ENCODE measurements around the gene USP6NL.
"Not testable (repeated sequence)": the region's sequence is repeated elsewhere in the genome, so short reads cannot be mapped to it uniquely, and the experiment has no call there.

Gene USP6NL

GRCh38 chr10:11639849-11640764 is 28.7 kb upstream of the USP6NL start:
- H3K4me3 ChIP-seq (ENCODE audit: low read length in 2 of 2), result no peak overlapping the region
- H3K36me3 ChIP-seq (ENCODE audit: control insufficient read depth in 2 of 2, insufficient read depth in 2 of 2, low read length in 2 of 2), result no peaks in the 10 kb centered on the region
- H3K27ac ChIP-seq (ENCODE audit: low read depth in 2 of 2, low read length in 2 of 2), result no peak overlapping the region
- no peaks in the 10 kb centered on the region for H3K27me3 ChIP-seq (ENCODE audit: control insufficient read depth in 2 of 2, insufficient read depth in 2 of 2, low read length in 2 of 2)
- no peaks in the 10 kb centered on the region for H3K4me1 ChIP-seq (ENCODE audit: control insufficient read depth in 2 of 2, insufficient read depth in 2 of 2, low read length in 2 of 2)
- H3K9ac ChIP-seq (ENCODE audit: low read depth in 1 of 2, low read length in 2 of 2), result no peak overlapping the region
- no peaks in the 10 kb centered on the region for H3K9me3 ChIP-seq (ENCODE audit: control insufficient read depth in 2 of 2, low read length in 2 of 2)

GRCh38 chr10:11639362-11639761 is 27.9 kb upstream of the USP6NL start:
- Histone ChIP-seq H3K9me3 (ENCODE audit: control insufficient read depth in 2 of 2, low read length in 2 of 2) (no peaks in the 10 kb centered on the region), H3K27me3 (ENCODE audit: control insufficient read depth in 2 of 2, insufficient read depth in 2 of 2, low read length in 2 of 2) (no peaks in the 10 kb centered on the region), H3K27ac (ENCODE audit: low read depth in 2 of 2, low read length in 2 of 2) (no peak overlapping the region), H3K36me3 (ENCODE audit: control insufficient read depth in 2 of 2, insufficient read depth in 2 of 2, low read length in 2 of 2) (no peaks in the 10 kb centered on the region), H3K4me1 (ENCODE audit: control insufficient read depth in 2 of 2, insufficient read depth in 2 of 2, low read length in 2 of 2) (no peaks in the 10 kb centered on the region), H3K9ac (ENCODE audit: low read depth in 1 of 2, low read length in 2 of 2) (no peak overlapping the region), H3K4me3 (ENCODE audit: low read length in 2 of 2) (no peak overlapping the region)

- H3K4me1 ChIP-seq (ENCODE audit: control insufficient read depth in 2 of 2, insufficient read depth in 2 of 2, low read length in 2 of 2), result no peaks in the 10 kb centered on the region
- H3K9me3 ChIP-seq (ENCODE audit: control insufficient read depth in 2 of 2, low read length in 2 of 2), result no peaks in the 10 kb centered on the region
These were observed 26.7 kb upstream of the USP6NL start for GRCh38 chr10:11638055-11638698.

GRCh38 chr10:11636697-11637303 is 25.4 kb upstream of the USP6NL start:
- Histone ChIP-seq H3K27me3 (ENCODE audit: control insufficient read depth in 2 of 2, insufficient read depth in 2 of 2, low read length in 2 of 2) (no peaks in the 10 kb centered on the region), H3K4me3 (ENCODE audit: low read length in 2 of 2) (no peak overlapping the region), H3K4me1 (ENCODE audit: control insufficient read depth in 2 of 2, insufficient read depth in 2 of 2, low read length in 2 of 2) (no peaks in the 10 kb centered on the region), H3K9ac (ENCODE audit: low read depth in 1 of 2, low read length in 2 of 2) (no peak overlapping the region), H3K27ac (ENCODE audit: low read depth in 2 of 2, low read length in 2 of 2) (no peak overlapping the region), H3K36me3 (ENCODE audit: control insufficient read depth in 2 of 2, insufficient read depth in 2 of 2, low read length in 2 of 2) (no peaks in the 10 kb centered on the region), H3K9me3 (ENCODE audit: control insufficient read depth in 2 of 2, low read length in 2 of 2) (no peaks in the 10 kb centered on the region)

More at GRCh38 chr10:11638055-11638698, 26.7 kb upstream of the USP6NL start:
- no peaks in the 10 kb centered on the region for H3K36me3 ChIP-seq (ENCODE audit: control insufficient read depth in 2 of 2, insufficient read depth in 2 of 2, low read length in 2 of 2)
- no peak overlapping the region for H3K27ac ChIP-seq (ENCODE audit: low read depth in 2 of 2, low read length in 2 of 2)
- H3K9ac ChIP-seq (ENCODE audit: low read depth in 1 of 2, low read length in 2 of 2), result no peak overlapping the region
- no peaks in the 10 kb centered on the region for H3K27me3 ChIP-seq (ENCODE audit: control insufficient read depth in 2 of 2, insufficient read depth in 2 of 2, low read length in 2 of 2)
- H3K4me3 ChIP-seq (ENCODE audit: low read length in 2 of 2), result no peak overlapping the region

- no peaks in the 10 kb centered on the region for H3K27me3 ChIP-seq (ENCODE audit: control insufficient read depth in 2 of 2, insufficient read depth in 2 of 2, low read length in 2 of 2)
- no peaks in the 10 kb centered on the region for H3K9me3 ChIP-seq (ENCODE audit: control insufficient read depth in 2 of 2, low read length in 2 of 2)
- H3K27ac ChIP-seq (ENCODE audit: low read depth in 2 of 2, low read length in 2 of 2), result no peak overlapping the region
- H3K4me1 ChIP-seq (ENCODE audit: control insufficient read depth in 2 of 2, insufficient read depth in 2 of 2, low read length in 2 of 2), result no peaks in the 10 kb centered on the region
- no peak overlapping the region for H3K9ac ChIP-seq (ENCODE audit: low read depth in 1 of 2, low read length in 2 of 2)
- H3K4me3 ChIP-seq (ENCODE audit: low read length in 2 of 2), result no peak overlapping the region
- H3K36me3 ChIP-seq (ENCODE audit: control insufficient read depth in 2 of 2, insufficient read depth in 2 of 2, low read length in 2 of 2), result no peaks in the 10 kb centered on the region
These were observed 20.6 kb upstream of the USP6NL start for GRCh38 chr10:11631890-11632587.

GRCh38 chr10:11631291-11631690 is 19.8 kb upstream of the USP6NL start:
- Histone ChIP-seq H3K9ac (ENCODE audit: low read depth in 1 of 2, low read length in 2 of 2) (no peak overlapping the region), H3K36me3 (ENCODE audit: control insufficient read depth in 2 of 2, insufficient read depth in 2 of 2, low read length in 2 of 2) (no peaks in the 10 kb centered on the region), H3K9me3 (ENCODE audit: control insufficient read depth in 2 of 2, low read length in 2 of 2) (no peaks in the 10 kb centered on the region), H3K4me1 (ENCODE audit: control insufficient read depth in 2 of 2, insufficient read depth in 2 of 2, low read length in 2 of 2) (no peaks in the 10 kb centered on the region), H3K27ac (ENCODE audit: low read depth in 2 of 2, low read length in 2 of 2) (no peak overlapping the region), H3K27me3 (ENCODE audit: control insufficient read depth in 2 of 2, insufficient read depth in 2 of 2, low read length in 2 of 2) (no peaks in the 10 kb centered on the region), H3K4me3 (ENCODE audit: low read length in 2 of 2) (no peak overlapping the region)

GRCh38 chr10:11629731-11630130 is 18.3 kb upstream of the USP6NL start:
- H3K4me3 ChIP-seq (ENCODE audit: low read length in 2 of 2), result no peak overlapping the region
- H3K9ac ChIP-seq (ENCODE audit: low read depth in 1 of 2, low read length in 2 of 2), result no peak overlapping the region
- H3K27me3 ChIP-seq (ENCODE audit: control insufficient read depth in 2 of 2, insufficient read depth in 2 of 2, low read length in 2 of 2), result no peaks in the 10 kb centered on the region
- no peaks in the 10 kb centered on the region for H3K36me3 ChIP-seq (ENCODE audit: control insufficient read depth in 2 of 2, insufficient read depth in 2 of 2, low read length in 2 of 2)
- peaks cover 0 to 2% of the 10 kb centered on the region in 2 donors for H3K4me1 ChIP-seq (ENCODE audit: control insufficient read depth in 2 of 2, insufficient read depth in 2 of 2, low read length in 2 of 2)
- H3K27ac ChIP-seq (ENCODE audit: low read depth in 2 of 2, low read length in 2 of 2), result no peak overlapping the region
- no peaks in the 10 kb centered on the region for H3K9me3 ChIP-seq (ENCODE audit: control insufficient read depth in 2 of 2, low read length in 2 of 2)

- not testable (repeated sequence) for H3K4me1 ChIP-seq (ENCODE audit: control insufficient read depth in 2 of 2, insufficient read depth in 2 of 2, low read length in 2 of 2); H3K36me3 ChIP-seq (ENCODE audit: control insufficient read depth in 2 of 2, insufficient read depth in 2 of 2, low read length in 2 of 2); H3K27ac ChIP-seq (ENCODE audit: low read depth in 2 of 2, low read length in 2 of 2); H3K4me3 ChIP-seq (ENCODE audit: low read length in 2 of 2); H3K27me3 ChIP-seq (ENCODE audit: control insufficient read depth in 2 of 2, insufficient read depth in 2 of 2, low read length in 2 of 2); H3K9me3 ChIP-seq (ENCODE audit: control insufficient read depth in 2 of 2, low read length in 2 of 2); H3K9ac ChIP-seq (ENCODE audit: low read depth in 1 of 2, low read length in 2 of 2)
These were observed 16.5 kb upstream of the USP6NL start for GRCh38 chr10:11627941-11628340.

- Histone ChIP-seq H3K27me3 (ENCODE audit: control insufficient read depth in 2 of 2, insufficient read depth in 2 of 2, low read length in 2 of 2) (no peaks in the 10 kb centered on the region), H3K9ac (ENCODE audit: low read depth in 1 of 2, low read length in 2 of 2) (no peak overlapping the region), H3K9me3 (ENCODE audit: control insufficient read depth in 2 of 2, low read length in 2 of 2) (no peaks in the 10 kb centered on the region), H3K4me3 (ENCODE audit: low read length in 2 of 2) (no peak overlapping the region), H3K36me3 (ENCODE audit: control insufficient read depth in 2 of 2, insufficient read depth in 2 of 2, low read length in 2 of 2) (no peaks in the 10 kb centered on the region), H3K4me1 (ENCODE audit: control insufficient read depth in 2 of 2, insufficient read depth in 2 of 2, low read length in 2 of 2) (peaks cover 0 to 2% of the 10 kb centered on the region in 2 donors), H3K27ac (ENCODE audit: low read depth in 2 of 2, low read length in 2 of 2) (no peak overlapping the region)
These were observed 14.6 kb upstream of the USP6NL start for GRCh38 chr10:11626071-11626470.
